AG08396 (cell line): Measurements from ENCODE around the gene MYH10.

Experiments
- DNase-seq: peaks from one replicate; pipeline ENCODE4 v3.0.0; 2012; ENCODE audit warnings: low spot score, mixed read lengths

MYH10 gene

DNA sequence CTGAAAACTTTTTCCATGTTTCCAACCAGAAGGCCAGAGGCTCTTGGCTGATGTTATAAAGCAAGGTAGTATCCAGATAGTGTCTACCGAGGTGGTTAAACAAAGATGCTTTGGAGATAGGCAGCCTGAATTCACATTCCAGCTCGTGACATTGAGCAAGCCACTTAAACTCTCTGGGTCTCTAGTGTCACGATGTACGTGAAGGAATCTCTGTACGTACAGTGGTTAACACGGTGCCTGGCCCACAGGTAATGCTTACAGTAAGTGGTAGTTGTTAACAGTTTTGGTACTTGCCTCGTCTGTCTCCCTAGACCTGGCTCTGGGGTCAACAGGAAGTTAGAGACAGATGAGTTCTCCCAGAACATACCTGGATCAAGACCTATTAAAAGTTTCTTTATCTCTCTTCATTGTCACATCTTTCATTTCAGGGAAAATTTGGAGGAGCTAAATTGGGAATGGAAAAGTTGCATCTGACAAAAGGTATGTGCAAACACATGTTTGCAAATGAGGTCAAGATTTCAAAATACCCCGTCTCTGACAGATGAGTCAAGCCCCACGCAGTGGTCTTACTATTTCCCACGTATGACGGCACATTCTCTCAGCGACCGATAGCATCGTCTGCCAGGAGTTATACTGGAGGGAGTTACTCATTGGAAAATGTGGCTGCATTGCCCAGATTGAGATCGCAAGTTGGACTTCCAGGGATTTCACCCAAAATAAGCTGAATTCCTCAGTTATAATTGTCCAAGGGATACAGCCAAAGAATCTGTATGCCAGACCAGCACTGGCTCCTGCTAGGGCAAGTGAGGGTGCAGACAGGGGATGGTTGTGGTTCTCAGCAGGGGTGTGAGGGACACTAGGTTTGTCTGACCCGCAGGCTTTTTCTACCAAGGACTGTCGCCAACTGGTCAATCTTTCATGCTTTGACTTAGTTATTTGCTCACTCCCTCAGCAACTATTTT is 18.9 kb upstream of the MYH10 start:
- peak; percentile 86 for DNase-seq

GRCh38 chr17:8647956-8648355 is 17.4 kb upstream of the MYH10 start:
- DNase-seq: no peak

- DNase-seq: no peak
Measured at GRCh38 chr17:8647202-8647601, 16.7 kb upstream of the MYH10 start.

- DNase-seq: no peak
Measured at GRCh38 chr17:8644507-8644902, 14.0 kb upstream of the MYH10 start.

DNA sequence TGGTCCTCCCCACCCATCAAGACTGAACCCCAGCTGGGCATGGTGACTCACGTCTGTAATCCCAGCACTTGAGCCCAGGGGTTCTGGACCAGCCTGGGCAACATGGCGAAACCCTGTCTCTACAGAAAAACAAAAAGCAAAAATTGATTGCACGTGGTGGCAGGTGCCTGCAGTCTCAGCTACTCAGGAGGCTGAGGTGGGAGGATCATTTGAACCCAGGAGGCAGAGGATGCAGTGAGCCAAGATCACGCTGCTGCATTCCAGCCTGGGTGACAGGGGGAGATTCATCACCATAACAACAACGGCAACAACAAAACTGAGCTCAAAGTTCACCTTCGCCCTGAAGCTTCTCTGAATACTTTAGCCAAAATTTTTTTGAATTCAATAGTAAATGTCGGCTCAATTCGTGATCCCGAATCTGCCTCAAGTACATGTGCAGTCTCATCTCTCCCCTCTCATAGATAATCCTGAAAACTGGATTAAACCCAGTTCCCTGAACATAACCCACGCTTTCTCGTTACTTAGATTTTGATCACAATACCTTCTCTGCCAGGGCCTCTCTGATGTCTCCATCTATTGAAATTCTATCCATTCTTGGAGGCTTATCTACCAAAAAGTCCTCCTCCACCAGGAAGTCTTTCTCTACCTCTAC is 13.5 kb upstream of the MYH10 start:
- DNase-seq: no peak

DNA sequence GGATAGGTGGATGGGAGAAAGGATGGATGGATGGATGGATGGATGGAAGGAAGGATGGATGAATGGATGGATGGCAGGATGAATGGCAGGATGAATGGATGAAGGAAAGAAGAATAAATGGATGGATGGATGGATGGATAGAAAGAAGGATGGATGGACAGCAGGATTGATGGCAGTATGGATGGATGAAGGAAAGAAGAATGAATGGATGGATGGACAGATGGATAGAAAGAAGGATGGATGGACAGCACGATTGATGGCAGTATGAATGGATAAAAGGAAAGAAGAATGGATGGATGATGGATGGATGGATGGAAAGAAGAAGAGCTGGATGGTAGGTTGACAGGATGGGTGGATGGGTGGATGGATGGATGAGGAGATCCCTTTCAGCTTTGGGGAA is 9.2 kb upstream of the MYH10 start:
- DNase-seq: no peak

DNA sequence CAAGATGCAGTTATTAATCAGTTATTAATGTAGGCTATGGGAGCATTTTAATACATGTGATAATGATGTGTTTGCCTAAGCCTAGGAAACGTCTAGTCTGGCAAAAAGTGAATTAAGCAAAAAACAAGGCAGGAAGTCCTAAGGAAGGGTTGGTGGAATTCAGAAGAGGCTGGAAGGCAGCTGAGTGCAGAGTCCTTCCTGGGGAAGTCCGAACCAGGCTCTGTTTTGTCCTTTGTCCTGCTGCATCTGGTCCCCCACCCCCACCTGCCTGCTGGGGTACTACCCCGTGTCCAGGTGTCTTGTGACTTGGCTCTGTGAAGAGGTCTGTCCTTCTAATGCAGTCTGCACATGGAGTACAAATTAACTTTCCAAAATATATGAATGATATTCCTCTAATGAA is 1.5 kb upstream of the MYH10 start:
- no peak for DNase-seq

DNA sequence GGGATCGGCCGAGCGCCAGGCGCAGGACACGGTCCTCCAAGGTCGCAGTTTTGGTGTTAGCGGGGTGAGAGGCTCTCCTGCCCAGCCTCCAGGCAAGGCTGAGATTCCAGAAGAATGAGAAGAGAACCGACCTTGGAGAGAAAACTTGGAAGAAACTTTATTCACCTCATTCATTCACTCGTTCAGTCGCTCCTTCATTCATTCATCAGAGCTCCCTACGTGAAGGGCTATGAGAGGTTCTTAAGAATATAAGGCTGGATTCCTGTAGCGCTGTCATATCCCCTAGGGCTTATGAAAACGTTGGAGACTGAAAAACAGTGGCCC is 991 bp upstream of the MYH10 start:
- DNase-seq: no peak

DNA sequence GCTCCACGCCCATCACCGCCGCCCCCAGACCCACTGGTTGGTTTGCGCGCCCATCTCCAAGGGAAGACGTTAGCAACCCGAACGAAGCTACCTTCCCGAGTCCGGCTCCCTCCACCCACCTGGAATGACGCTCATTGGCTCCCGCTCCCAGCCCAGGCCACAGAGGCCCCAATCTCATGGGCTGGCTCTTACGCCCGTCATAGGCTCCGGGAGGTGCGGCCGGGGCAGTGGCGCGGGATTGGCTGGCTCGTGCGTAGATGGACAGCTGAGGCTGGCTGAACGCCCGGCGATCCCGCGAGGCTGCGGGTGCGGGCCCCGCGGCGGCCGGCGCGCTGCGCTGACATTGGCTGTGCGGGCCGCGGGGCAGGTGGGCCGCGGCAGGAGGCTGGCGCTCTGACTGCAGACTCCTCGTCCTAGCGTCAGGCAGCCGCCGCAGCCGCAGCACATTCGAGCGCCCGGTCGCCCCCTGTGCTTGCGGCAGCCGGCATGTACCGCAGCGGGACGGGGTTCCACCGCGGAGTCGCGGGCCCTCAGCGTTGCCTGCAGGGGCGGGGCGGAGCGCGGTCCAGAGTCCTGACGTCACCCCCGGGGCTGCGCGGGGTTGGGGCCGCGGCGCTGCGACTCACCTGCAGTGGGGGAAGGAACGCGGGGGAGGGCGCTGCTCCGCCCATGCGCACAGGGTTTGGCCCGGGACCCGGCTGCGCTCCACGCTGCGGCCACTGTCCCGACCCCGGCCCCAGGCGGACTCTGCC is 453 bp upstream of the MYH10 start:
- DNase-seq: peak; percentile 100

DNA sequence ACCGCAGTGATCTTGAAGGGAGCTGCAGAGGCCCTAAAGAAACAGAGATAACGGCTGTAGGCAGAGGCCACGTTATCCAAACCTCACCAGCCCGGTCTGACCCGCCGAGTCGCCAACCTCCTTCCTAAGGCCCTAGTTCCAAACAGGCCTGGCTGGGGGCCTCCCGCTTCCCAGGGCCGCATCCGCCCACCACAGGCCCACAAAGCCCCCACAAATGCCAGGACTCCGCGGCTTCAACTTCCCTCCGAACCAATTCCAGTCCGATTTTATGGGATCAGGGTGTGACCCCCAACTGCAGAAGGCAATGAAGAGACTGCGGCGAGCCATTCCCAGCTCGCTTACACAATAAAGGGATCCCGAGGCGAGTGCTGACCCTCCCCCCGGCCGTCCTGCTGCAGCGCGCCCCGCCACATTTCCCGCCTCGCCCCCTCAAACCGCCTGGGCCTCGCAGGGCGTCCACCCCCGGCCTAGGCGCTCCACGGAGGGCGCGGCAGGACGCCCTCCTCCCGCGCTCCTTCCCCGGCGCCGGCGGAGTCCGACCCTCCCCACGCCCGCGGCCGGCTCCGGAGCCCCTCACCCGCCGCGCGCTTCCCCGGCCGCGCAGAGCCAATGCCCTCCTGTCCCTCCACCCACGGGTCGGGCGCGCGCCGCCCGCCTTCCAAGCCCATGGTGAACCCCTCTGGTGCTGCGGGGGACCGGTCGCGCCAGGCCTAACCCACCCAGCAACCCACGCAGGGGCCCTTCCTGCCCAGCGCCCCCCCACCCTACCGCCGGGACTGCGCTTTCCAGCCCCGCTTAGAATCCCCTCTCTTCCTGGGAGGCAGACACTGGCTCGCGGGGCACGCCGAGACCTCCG is 926 bp downstream of the MYH10 start:
- peak; percentile 47 for DNase-seq

DNA sequence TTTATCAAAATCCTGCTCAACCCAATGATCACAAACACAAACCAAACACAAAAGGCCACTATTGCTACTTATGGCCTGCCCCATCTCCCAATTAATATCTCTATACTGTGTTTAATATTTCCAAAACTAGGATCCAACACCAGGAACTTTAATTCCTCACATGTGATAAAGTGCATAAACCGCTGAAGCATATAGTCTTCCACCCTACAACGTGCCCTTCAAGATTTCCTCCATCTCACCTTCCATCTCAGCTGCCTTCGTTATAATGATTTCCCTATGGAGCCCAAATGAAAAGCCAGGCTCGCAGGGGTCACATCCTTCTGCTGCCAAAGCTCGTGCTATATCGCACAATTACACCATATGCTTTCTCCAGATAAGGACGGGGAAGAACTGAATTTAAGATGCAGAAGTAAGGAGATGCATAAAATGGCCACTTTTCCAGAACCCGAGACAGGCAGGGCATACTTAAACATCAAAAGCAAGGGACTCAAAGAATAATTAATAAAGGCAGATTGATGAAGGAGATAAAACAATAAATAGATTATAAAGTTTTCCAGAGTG is 1.8 kb downstream of the MYH10 start:
- DNase-seq: no peak

- no peak for DNase-seq
Measured at GRCh38 chr17:8628172-8628571, 2.4 kb downstream of the MYH10 start.

GRCh38 chr17:8623591-8623990 is 6.9 kb downstream of the MYH10 start:
- no peak for DNase-seq

- no peak for DNase-seq
Measured at GRCh38 chr17:8622191-8622590, 8.3 kb downstream of the MYH10 start.

- DNase-seq: no peak
Measured at GRCh38 chr17:8621585-8621984, 8.9 kb downstream of the MYH10 start.

GRCh38 chr17:8619294-8619693 is 11.2 kb downstream of the MYH10 start:
- DNase-seq: no peak

GRCh38 chr17:8618825-8619224 is 11.7 kb downstream of the MYH10 start:
- DNase-seq: no peak

GRCh38 chr17:8614988-8615387 is 15.5 kb downstream of the MYH10 start:
- no peak for DNase-seq

DNA sequence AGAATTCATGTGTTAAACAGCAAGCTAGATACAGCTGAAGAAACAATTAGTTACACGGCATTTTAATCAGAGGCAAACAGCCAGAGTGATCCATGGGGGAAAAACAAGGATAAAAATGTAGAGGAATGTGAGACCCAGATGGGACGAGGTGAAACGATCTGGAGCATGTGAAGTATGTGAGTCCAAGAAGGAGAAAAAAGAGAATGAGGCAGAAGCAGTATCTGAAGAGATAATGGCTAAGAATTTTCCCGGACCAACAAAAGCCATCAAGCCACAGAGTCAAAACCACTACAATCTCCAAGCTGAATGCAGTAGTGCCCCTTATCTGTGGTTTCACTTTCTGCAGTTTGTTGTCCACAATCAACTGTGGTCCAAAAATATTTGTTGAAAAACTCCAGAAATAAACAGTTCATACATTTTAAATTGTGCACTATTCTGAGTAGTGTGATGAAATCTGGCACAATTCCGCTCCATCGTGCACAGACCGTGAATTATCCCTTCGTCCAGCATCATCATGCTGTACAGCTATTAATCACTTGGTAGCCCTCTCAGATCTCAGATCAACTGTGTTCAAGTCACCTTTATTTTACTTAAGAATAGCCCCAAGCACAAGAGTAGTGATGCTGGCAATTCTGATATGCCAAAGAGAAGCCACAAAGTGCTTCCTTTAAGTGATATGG is 18.8 kb downstream of the MYH10 start:
- DNase-seq: no peak

DNA sequence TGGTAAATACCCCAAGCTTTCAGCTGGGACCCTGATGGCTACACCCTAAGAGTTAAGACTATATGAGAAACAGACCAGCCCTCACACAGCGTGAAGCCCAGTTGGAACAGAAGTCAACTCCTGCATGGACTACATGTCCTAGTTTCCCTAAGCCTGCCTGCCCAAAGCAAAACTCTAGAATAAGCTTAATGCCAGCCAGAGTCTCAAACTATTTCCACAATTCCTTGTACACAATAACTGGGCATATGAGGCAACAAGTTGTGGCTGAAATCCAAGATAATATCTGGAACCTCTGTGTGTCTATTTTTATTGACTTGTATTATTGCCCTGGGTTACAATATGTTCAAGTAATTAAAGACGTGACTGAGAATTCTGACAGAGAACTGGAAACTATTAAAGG is 19.4 kb downstream of the MYH10 start:
- DNase-seq: no peak

DNA sequence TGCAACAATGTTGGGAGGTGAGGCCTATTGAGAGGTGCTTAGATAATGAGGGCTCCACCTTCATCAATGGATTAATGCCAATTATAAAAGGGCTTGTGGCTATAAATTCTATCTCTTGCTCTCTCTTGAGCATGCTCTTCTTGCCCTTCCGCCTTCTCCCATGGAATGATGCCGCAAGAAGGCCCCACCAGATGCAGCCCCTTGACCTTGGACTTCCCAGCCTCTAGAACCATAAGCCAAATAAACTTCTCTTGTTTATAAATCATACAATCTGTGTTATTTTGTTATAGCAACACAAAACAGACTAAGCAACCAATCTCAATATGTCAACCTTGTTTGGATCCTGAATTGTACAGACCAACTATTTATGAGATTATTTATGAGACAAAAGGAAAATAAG is 20.0 kb downstream of the MYH10 start:
- no peak for DNase-seq
